Stimulated activated naive CD8-positive, alpha-beta T cell treated with anti-CD3 and anti-CD28 coated beads, Interleukin-15, amount 100 ng/mL, for 72 hours (primary cell): ENCODE data around the gene DCTN2.

Experiments
- ATAC-seq: fragments of 150-1000 bp; cut with Tn5 transposase; 2 replicates; pipeline ENCODE4 v1.10.0; 2021; ENCODE audit warnings: mild to moderate bottlenecking, moderate library complexity
- DNase-seq, 2 donors: peaks; one replicate each; pipeline ENCODE4 v3.0.0; 2021 to 2022
- H3K27ac Mint-ChIP-seq, 2 donors: one replicate each; pipeline ENCODE4 v1.8.0; 2022; ENCODE audit warnings: mild to moderate bottlenecking in 2 of 2, mixed read lengths in 2 of 2, moderate library complexity in 2 of 2
- H3K27me3 Mint-ChIP-seq: one replicate; pipeline ENCODE4 v1.8.0; 2022; ENCODE audit warnings: mixed read lengths
- H3K4me1 Mint-ChIP-seq: one replicate; pipeline ENCODE4 v1.8.0; 2022; ENCODE audit warnings: mild to moderate bottlenecking, mixed read lengths
- H3K4me3 Mint-ChIP-seq, 2 donors: one replicate each; pipeline ENCODE4 v1.8.0; 2022; ENCODE audit warnings: mild to moderate bottlenecking in 2 of 2, mixed read lengths in 2 of 2, moderate library complexity in 1 of 2
- H3K9me3 Mint-ChIP-seq, 2 donors: one replicate each; pipeline ENCODE4 v1.8.0; 2022; ENCODE audit warnings: mixed read lengths in 2 of 2

The DCTN2 gene

GRCh38 chr12:57485695-57486094 lies 61.3 kb downstream of the DCTN2 start:
- Mint-ChIP-seq H3K9me3 (no peaks in the 10 kb centered on the region), H3K27ac (peak overlapping the region in 1 of 2 donors; percentile 9), H3K4me3 (no peak overlapping the region), H3K27me3 (no peaks in the 10 kb centered on the region), H3K4me1 (peaks cover 51% of the 10 kb centered on the region)
- no peak for ATAC-seq
- no peak for DNase-seq

GRCh38 chr12:57483466-57483865 lies 63.5 kb downstream of the DCTN2 start:
- no peaks in the 10 kb centered on the region for H3K27me3 Mint-ChIP-seq
- DNase-seq (no peak), ATAC-seq (no peak)
- no peaks in the 10 kb centered on the region for H3K9me3 Mint-ChIP-seq
- H3K4me3 Mint-ChIP-seq: no peak overlapping the region
- peak overlapping the region in 1 of 2 donors; percentile 2 for H3K27ac Mint-ChIP-seq
- peaks cover 54% of the 10 kb centered on the region for H3K4me1 Mint-ChIP-seq

GRCh38 chr12:57481671-57482070 lies 65.3 kb downstream of the DCTN2 start:
- Mint-ChIP-seq H3K9me3 (no peaks in the 10 kb centered on the region), H3K27me3 (no peaks in the 10 kb centered on the region), H3K4me3 (peak overlapping the region; percentile 24 to 29), H3K4me1 (peaks cover 51% of the 10 kb centered on the region), H3K27ac (peak overlapping the region; percentile 48 to 89)
- no peak for DNase-seq
- ATAC-seq: no peak
